ENCODE results near the gene PANX2.

Gene PANX2

DNA sequence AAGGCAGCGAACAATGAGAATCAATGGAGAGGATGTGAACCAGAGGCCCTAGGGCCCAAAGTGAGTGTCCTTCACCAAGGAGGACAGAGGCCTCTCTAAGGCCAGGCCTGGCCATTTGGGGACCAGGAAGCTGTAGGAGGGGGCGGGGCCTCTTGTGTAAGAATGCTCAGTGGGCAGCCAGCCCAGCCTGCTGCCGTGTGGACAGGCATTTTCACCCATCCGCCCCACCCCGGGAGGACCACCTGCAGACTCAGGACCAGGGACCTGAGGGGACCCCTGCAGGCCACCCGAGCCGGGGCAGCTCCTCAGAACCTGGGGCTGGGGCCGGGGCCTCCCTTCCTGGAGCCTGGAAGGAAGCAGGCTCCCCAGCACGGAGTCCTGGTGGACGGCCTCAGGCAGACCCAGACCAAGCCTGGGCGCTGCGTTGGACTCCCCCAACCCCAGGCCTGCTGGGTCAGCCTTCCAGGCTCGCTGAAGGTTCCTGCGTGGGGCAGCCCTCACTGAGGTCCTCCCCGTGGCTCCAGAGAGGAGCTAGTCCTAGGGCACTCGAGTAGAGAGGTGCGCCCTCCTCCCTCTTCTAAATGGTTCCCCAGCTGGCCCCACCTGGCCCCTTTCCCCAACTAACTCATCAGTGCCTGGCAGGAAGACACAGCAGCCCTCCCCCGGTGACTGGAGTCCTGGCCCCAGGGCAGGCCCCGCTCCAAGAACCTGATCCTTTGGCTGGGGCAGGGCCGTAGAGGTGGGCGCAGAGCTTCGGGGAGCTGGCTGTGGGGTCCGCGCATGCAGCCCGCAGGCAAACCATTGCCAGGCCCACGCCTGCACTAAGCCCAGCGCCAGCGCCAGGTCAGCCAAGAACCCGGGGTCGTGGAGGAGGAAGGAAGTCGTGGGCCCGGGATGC lies 13.7 kb downstream of the PANX2 start:
- DNase-seq = no peak

GRCh38 chr22:50184902-50185374 lies 14.4 kb downstream of the PANX2 start:
- no peak for DNase-seq

- no peak for DNase-seq
Measured at GRCh38 chr22:50185375-50186087, 15.0 kb downstream of the PANX2 start, which contains the start of gene TRABD. TSS of gene TRABD (plus strand) at chr22:50185913. CDS start at chr22:50193061, 7,148 bp downstream.

- DNase-seq = no peak
Measured at GRCh38 chr22:50186181-50186714, 15.7 kb downstream of the PANX2 start.

- DNase-seq = no peak
Measured at GRCh38 chr22:50186761-50187523, 16.4 kb downstream of the PANX2 start.

DNA sequence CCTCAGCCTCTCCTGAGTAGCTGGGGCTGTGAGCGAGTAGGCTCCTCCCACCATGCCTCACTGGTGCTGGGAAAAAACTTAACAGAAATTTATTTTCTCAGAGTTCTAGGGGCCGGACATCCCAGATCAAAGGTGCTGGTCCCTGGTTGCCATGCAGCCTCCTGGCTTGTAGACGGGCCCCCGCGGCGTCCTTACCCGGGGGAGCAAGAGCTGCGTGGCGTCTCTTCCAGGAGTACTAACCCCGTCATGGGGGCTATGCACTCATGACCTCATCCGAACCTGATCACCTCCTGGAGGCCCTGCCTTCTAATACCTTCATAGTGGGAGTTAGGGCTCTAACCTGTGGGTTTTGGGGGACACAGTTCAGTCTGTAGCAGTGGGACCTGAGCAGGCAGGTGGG lies 17.8 kb downstream of the PANX2 start:
- DNase-seq = no peak

- DNase-seq = no peak
Measured at GRCh38 chr22:50189184-50189848, 18.8 kb downstream of the PANX2 start.

GRCh38 chr22:50189849-50190181 lies 19.3 kb downstream of the PANX2 start:
- no peak for DNase-seq

DNA sequence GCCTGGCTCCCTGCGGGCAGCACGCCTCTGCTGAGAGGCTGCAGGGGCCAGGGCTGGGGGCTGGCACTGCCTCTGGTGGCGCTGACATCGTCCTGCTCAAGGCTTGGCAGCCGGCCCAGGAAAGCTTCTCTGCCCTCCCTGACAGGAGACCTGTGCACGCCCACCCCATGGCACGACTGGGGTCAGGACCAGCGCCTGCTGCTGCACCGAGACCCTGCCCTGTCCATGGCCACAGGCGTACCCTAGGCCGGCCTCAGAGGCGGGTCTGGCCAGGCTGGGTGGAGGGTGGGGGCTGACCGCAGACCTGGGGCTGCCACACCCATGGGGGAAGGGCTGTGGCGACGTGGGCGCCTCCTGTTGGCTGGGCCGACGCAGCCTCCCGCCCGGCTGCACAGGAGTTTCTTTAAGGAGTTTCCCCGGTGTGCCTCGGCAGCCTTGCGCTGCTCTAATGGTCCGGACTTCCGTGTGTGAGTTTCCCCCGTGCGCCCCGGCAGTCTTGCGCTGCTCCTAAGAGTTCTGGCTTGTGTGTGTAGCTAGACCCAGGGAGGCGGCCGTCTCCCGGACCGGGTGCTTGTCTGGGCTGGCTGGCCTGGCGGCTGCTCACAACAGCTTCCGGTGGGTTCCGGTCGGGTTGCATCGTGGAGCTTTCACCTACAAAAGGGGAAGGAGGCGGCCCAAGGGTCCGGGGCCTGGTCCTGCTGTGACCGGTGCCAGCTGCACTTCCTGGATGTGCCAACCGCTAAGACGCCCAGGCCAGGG lies 19.8 kb downstream of the PANX2 start:
- no peak for DNase-seq

- DNase-seq = no peak
Measured at GRCh38 chr22:50190941-50191741, 20.6 kb downstream of the PANX2 start.

GRCh38 chr22:50192436-50193204 lies 22.1 kb downstream of the PANX2 start:
- DNase-seq = no peak

- no peak for DNase-seq
Measured at GRCh38 chr22:50193621-50194020, 23.1 kb downstream of the PANX2 start.

DNA sequence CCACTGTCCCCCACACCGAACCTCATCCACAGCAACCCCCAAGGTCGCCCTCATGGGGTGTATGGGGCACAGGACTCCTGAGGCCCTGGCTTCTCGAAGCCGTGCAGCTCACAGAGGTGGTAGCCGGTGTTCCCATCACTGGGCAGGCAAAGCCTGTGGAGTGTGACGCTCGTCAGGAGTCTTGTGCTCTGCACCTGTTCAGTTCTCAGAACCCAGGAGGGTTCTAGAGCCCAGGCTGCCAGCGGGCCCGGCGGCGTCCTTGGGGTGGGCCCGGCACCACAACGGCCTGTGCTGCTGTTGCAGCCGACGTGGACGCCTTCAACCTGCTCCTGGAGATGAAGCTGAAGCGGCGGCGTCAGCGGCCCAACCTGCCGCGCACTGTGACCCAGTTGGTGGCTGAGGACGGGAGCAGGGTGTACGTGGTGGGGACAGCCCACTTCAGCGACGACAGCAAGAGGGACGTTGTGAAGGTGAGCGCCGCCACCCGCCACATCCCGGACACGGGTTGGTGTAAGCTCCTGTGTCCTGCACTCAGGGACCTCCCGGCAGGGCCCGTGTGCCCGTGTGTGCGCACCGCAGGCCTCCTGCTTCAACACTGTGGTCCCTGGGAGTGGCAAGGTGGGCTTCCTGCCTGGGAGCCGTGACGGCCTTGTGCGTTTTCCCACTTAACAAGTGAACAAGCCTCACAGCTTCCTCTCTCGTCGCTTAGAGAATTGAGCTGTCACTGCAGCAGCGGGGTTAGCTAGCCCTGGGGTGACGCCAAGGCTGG lies 23.7 kb downstream of the PANX2 start:
- DNase-seq = no peak

DNA sequence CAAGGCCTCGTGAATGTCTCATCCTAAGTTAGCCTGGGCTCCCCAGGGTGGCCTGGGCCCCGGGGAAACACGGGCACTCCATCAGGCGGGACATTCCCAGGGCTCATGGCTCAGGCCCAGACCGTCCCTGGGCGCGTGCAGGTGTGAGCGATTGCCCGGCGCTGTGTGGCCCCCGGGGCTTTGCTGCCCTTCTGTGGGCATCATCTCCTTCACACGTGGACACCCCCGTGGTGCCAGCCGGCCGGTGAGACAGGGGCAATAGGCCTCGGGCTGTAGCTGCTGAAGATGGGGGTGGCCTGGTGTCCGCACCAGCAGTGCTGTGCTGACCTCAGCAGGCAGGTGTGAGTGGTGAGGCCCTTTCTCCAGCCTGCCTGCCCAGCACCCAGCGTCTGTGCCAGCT lies 25.7 kb downstream of the PANX2 start:
- DNase-seq = no peak

GRCh38 chr22:50197000-50197800 lies 26.7 kb downstream of the PANX2 start:
- no peak for DNase-seq

GRCh38 chr22:50197856-50198623 lies 27.5 kb downstream of the PANX2 start:
- no peak for DNase-seq

GRCh38 chr22:50198624-50199017 lies 28.1 kb downstream of the PANX2 start:
- DNase-seq = no peak

All from NCI-H524 treated with DMSO at 0.1 percent for 48 hours (cell line).